Fibroblast of the aortic adventitia (primary cell): ENCODE measurements around the gene RAI2. TPM values are rescaled to one million over a fixed set of nuclear protein-coding genes. Genes with fewer than 3 reads are reported as not detected.

Experiments used
- DNase-seq: peaks from one replicate; pipeline ENCODE4 v3.0.0-alpha.2; 2010; ENCODE audit warnings: low read depth
- H3K4me3 ChIP-seq: 2 replicates; pipeline ENCODE4 v1.5.1; 2011; ENCODE audit warnings: low read depth, mild to moderate bottlenecking, control low read depth, low read length, moderate library complexity
- total RNA-seq: library from RNA; depleted of rRNA; stranded (reverse); fragments of >200 nt; gene quantifications from 2 replicates; pipeline ENCODE4 v1.2.3, GENCODE V29; 2012; ENCODE audit warnings: low replicate concordance
- TF ChIP-seq, protein P1 (sequence below): IDR thresholded peaks from 2 replicates; pipeline ENCODE4 v1.5.1; 2011; ENCODE audit warnings: mild to moderate bottlenecking, low read length, control low read depth, inconsistent platforms; ENCODE audit not compliant: insufficient read depth

RAI2 gene
- total RNA-seq, 1 donor: 4.0 TPM

DNA sequence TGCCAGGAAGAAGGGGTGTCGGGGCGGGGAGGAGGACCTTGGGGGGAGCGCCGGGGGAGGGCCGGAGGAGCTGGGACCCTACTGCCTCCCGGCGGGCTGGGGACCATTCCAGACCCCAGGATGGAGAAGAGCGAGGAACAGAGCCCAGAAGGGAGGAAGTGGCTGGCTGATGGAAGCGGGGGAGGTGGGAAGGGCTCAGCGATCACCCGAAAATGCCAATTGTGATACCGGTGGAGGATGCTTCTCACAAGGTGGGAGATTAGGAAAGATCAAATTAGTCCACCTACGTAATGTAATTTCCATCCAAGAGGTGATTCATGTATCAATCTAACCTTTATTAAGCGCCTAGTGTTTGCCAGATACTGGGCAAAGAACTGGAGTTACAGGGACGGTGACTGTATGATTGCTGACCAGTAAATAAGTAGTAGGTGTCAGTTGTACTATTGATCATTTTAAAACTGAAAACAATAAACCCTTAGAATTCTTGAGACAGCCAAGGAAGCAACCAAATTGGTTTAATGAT, 452 bp upstream of the RAI2 start:
- DNase-seq: no peak
- H3K4me3 ChIP-seq: no peak overlapping the region
- TF ChIP-seq, protein P1, sequence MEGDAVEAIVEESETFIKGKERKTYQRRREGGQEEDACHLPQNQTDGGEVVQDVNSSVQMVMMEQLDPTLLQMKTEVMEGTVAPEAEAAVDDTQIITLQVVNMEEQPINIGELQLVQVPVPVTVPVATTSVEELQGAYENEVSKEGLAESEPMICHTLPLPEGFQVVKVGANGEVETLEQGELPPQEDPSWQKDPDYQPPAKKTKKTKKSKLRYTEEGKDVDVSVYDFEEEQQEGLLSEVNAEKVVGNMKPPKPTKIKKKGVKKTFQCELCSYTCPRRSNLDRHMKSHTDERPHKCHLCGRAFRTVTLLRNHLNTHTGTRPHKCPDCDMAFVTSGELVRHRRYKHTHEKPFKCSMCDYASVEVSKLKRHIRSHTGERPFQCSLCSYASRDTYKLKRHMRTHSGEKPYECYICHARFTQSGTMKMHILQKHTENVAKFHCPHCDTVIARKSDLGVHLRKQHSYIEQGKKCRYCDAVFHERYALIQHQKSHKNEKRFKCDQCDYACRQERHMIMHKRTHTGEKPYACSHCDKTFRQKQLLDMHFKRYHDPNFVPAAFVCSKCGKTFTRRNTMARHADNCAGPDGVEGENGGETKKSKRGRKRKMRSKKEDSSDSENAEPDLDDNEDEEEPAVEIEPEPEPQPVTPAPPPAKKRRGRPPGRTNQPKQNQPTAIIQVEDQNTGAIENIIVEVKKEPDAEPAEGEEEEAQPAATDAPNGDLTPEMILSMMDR: no peak

DNA sequence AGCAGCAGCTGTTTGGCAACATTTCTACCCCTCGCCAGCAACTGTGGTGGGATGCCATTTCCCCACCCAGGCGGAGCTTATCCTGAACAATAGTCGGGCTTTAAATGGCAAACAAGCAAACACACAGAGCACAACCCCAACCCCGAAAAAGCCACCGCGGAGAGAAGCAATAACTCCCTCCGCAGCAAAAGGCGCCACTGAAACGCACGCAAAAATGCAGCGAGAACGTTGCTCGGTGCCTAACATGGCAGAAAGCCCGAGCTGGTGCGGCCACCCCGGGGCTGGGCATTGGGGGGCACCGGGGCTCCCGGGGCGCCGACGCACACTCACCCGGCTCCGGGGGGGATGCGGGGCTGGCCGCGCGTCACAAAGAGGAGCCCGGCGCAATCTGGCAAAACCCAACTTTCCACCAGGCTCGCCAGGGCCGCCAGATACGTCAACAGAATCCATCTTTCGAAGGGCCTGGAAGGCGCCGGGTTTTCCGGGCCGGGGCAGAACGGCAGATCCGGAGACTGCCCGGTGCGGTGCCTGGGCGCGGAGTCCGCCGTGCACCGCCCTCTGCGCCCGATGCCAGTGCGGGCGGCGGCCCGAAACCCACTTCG, 818 bp downstream of the RAI2 start:
- DNase-seq: peak; percentile 2
- TF ChIP-seq, protein P1: no peak
- H3K4me3 ChIP-seq: peak overlapping the region; percentile 51

DNA sequence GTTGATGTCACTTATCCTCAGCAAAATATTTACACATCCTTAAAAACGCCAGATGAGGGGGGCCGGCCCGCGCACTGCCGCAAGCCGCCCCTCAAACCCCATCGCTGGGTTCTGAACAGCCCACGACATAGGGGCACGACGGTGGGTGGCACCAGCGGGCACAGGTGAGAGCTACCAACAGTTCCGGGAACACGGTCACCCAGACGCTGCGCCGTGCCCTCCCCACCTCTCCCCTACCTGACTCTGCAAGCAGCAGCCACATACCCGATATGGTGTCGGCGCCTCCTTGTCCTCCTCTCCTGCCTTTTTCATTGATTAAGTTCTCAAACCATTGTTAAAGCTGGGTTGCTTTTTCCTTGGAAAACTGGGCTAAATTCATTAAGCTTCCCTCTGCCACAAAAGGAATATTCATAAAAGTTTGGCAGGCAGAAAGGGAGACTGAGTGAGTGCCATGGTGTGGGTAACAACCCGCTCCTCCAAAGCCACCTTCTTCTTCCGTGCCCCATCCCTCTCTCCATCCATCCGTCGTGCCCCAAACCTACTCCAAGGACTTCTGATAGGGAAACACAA, 1.4 kb downstream of the RAI2 start:
- peak; percentile 2 for DNase-seq
- TF ChIP-seq, protein P1: no peak
- H3K4me3 ChIP-seq: peak overlapping the region; percentile 51

DNA sequence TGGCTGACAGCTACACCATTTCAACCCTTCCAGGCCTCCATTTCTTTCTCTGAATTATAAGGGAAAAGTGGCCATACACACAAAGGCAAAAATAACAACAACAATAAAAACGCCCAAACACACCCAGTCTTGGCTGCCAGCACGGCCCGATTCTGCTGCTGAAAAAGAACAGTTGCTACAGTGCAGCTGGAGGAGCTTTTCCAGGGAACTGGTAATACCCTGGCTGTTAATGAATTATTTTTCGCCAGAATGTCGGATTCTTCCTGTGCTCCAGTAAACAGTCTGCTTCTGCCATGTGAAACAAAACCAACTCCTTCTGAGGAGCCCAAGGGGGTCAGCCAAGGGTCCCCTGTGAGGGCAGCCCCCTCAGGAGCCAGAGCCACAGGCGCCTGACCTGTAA, 6.6 kb downstream of the RAI2 start:
- DNase-seq: no peak
- TF ChIP-seq, protein P1: no peak

DNA sequence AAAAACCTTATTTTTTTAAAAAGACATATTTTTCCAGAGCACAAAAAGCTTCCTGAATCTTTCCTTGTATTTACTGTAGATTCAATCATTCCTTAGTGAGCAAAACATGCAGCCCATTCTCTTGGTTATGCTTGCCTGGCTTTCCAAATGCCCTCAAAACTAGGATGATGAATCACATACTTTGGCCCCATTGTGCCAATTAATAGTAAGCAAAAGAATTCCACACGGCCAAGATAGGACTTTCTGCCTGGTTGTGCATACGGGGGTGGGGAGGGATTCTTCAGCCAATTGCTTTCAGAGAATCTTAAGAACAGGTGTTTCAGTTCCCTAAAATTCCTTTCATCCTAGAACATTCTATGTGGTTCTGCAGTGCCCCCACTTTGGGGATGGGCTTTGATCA, 7.0 kb downstream of the RAI2 start:
- no peak for DNase-seq
- TF ChIP-seq, protein P1: no peak
- H3K4me3 ChIP-seq: no peak overlapping the region

More for the DNA sequence above, 6.6 kb downstream of the RAI2 start:
- H3K4me3 ChIP-seq: no peak overlapping the region

DNA sequence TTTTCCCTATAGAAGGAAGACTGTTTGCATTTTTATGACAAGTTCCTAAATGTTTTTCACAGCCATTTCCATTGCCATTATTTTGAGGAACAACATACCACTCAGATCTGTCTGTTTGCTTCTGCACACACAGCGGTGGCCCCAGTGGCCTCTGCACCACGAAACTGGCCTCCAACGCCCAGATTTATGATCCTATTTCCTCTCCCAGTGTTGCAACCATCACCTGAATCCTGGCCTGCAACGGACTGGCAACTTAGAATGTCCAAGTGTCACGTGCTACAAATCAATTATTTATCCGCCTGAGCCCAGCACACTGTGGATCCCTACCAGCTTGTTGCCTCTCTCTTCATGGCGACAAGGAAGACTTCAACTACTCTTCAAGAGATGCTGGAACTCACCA, 9.2 kb downstream of the RAI2 start:
- TF ChIP-seq, protein P1: no peak
- no peak overlapping the region for H3K4me3 ChIP-seq
- DNase-seq: no peak
